Stimulated activated CD8-positive, alpha-beta memory T cell treated with anti-CD3 and anti-CD28 coated beads, Interleukin-12 subunit alpha, Interleukin-12 subunit beta, amount 100 ng/mL, for 24 hours (primary cell): ENCODE measurements around the gene SRGAP2C.
"Not testable (repeated sequence)": the region's sequence is repeated elsewhere in the genome, so short reads cannot be mapped to it uniquely, and the experiment has no call there.

Experiments used
- DNase-seq: peaks from one replicate; pipeline ENCODE4 v3.0.0-alpha.2; 2020; ENCODE audit errors: extremely low read depth

SRGAP2C gene

DNA sequence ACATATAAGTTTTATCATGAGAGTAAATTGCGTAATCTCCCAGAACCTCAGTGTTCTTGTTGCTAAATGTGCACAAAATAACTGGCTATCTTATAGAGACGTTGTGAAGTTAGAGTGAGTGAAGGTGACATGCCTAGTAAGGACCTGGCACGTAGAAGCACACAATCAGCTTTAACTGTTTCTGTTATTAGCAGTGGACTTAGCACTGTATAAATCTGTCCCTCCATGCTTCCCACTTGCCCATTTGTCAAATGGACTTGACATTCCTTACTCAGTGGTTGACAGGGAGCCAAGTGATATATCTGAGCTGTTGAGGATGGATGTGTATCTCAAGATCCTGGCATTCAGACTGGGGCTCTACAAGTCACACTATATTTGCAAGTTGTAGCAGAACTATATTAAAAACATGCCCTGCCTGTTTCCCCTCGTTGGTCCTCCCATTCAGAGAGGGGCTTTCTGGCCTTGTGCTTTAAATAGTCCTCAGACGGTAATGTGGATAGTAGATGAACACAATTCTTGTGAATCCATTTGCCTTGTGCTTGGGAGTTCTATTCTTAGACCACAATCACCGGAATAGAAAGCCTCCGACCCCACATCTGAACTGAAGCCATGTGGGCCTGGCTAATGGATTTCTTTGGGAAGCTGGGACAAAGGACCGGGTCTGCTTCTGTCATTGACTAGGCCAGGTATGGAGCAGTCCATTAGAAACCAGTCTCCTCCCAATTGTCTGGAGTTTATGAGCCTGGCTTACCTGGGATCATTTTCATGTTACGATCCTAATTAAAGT lies 43.0 kb downstream of the SRGAP2C start:
- DNase-seq, result not testable (repeated sequence)

DNA sequence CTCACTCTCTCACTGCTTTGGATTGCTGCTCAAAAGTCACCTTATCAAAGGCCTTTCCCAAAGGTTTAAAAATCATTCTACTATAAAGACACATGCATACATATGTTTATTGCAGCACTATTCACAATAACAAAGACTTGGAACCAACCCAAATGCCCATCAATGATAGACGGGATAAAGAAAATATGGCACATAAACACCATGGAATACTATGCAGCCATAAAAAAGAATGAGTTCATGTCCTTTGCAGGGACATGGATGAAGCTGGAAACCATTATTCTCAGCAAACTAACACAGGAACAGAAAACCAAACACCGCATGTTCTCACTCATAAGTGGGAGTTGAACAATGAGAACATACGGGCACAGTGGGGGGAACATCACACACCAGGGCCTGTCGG lies 45.9 kb downstream of the SRGAP2C start:
- not testable (repeated sequence) for DNase-seq

DNA sequence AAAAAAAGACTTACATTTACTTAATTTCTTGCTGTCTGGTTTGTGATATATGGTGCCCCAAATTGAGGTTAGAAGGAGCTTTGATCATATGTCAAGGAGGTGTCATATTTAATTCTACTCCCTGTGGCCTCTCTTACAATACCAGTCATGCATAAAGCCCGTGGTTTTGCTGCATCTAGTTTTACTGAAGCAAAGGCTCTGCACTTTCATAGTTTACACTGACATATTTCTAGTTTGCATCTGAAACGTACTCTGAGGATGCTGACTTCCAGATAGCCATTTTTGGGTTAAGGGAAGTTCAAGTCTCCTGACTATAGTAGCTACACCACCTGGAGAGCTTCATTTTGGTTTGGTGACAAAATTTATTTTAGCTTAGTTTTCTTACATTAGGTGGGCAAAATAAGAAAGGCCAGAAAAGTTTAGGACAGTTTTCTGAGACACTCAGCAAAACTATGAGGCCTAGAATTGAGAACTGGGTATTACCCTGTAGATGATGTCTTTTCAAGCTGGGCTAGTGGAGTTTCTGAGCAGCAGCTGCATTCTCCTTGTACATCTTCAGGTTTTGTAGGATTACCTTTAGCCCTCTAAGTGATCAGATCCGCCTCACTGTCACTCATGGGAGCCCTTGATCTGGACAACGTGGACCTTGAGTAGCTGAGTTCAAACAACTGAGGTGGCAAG lies 47.8 kb downstream of the SRGAP2C start:
- DNase-seq, result not testable (repeated sequence)

DNA sequence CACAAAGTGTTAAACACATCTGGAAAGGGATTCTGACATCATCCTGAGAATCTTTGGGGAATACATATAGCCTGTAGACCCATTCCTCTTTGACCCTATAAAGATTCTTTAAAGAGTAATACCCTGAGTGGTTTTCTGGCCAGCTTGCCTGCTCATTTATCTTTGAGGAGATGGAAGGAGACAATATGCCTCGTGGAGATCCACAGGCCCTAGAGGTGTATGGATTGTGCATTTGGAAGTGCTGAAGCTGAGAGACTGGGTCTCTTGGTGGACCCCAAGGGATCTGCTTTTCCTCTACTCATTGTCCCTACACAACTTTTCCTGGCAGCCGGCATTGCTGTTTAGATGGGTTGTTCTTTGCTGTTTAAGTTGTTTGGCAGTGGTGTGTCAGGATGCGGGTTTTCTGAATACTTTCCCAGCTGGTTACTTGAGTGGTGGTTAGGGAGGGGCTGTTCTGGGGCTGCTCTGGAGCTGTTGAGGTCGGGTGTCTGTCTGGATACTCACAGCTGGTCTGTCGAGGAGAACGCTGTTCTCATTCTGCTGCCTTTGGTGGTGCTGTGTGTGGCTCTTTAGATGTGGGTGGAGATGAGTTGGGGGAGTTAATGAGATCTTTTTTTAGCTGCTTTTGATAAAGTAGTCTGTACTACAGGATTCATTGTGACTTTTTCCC lies 49.5 kb downstream of the SRGAP2C start:
- DNase-seq, result not testable (repeated sequence)

GRCh38 chr1:121238384-121238783 lies 53.6 kb downstream of the SRGAP2C start:
- not testable (repeated sequence) for DNase-seq

DNA sequence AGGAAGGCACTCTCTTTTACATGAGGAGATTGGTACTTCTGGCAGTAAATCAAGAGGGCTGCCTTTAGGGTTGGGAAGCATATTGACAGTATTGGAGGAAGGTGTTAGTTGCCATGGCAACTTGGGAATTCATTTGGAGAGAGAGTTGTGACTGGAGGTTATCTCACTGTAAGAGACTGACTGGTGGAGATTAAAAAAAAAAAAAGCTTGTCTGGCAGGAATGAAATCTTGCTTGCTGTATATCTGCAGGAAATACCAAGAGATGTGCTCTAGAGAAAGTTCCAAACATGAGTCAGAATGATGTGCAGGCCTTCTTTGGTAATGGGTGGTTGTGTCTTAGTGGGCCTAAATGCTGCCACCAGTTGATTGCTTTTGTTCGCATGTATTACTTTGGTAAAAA lies 59.1 kb downstream of the SRGAP2C start:
- not testable (repeated sequence) for DNase-seq

GRCh38 chr1:121246399-121246798 lies 61.6 kb downstream of the SRGAP2C start:
- DNase-seq, result not testable (repeated sequence)

GRCh38 chr1:121252656-121253055 lies 67.9 kb downstream of the SRGAP2C start:
- not testable (repeated sequence) for DNase-seq

GRCh38 chr1:121254618-121255017 lies 69.8 kb downstream of the SRGAP2C start:
- DNase-seq, result not testable (repeated sequence)

- not testable (repeated sequence) for DNase-seq
Measured at GRCh38 chr1:121257632-121258031, 72.9 kb downstream of the SRGAP2C start.

GRCh38 chr1:121258134-121258533 lies 73.4 kb downstream of the SRGAP2C start:
- DNase-seq, result not testable (repeated sequence)

DNA sequence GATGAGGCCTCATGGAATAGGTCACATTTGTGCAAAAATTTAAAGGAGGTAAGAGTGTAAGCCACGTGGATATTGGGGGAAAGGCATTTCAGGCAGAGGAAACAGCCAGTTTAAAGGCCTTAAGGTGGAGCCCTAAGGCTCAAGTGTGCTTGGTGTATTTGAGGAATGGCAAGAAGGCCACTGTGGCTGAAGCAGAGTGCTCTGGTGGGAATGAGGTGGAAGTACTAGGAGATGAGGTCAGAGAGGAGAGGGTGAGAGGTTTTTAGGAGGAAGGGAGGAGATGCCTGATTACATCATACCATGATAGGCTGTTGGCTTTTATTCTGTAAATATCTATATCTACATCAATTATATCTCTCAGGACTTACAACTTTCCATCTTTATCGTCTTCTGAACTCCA lies 75.4 kb downstream of the SRGAP2C start:
- not testable (repeated sequence) for DNase-seq

GRCh38 chr1:121262163-121262562 lies 77.4 kb downstream of the SRGAP2C start:
- DNase-seq, result not testable (repeated sequence)

- not testable (repeated sequence) for DNase-seq
Measured at GRCh38 chr1:121263789-121264244, 79.0 kb downstream of the SRGAP2C start.

- not testable (repeated sequence) for DNase-seq
Measured at GRCh38 chr1:121267072-121267471, 82.3 kb downstream of the SRGAP2C start.

DNA sequence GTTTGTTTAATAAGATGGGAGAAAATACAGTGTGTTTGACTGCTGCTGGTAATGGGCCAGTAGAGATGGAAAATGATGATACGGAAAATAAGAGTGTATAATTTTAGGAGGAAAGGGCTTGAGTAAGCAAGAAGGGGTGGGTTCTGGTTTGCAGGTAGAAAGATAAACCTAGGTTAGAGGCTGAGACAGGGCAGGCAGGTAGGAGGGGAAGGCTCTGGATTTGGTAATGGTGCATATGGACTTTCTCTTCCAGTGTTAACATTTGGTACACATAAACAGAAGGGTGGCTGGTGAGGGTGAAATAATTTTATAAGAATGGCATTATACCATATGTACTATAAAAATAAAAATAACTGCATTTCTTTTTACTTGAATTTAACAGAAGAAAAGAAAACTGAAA lies 84.5 kb downstream of the SRGAP2C start:
- not testable (repeated sequence) for DNase-seq

- DNase-seq, result not testable (repeated sequence)
Measured at GRCh38 chr1:121269973-121270372, 85.2 kb downstream of the SRGAP2C start.

DNA sequence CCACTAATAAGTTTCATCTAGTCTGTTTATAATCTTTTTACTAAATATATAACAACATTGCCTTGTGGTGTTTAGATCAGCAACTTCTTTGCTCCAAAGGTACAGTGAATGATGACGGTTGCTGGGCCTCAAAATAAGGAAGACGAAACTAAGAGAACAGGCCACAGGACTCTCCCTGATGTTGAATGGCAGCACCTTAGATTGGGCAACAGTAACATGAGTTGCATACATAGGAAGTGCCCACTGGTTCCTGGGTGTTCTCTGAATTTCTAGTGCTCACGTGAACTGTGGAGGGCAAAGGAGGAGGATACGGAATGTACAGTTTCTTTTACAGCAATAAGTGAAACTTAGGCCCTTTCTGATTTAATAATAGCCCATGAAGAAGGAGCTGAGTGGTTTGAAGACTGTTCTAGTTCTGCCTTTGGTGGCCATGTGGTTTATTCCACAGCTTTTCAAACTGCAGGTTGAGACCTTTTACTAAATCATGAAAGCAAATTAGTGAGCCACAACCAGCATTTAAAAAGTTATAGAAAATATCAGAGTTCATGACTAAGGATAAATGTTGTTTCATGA lies 86.5 kb downstream of the SRGAP2C start:
- not testable (repeated sequence) for DNase-seq

DNA sequence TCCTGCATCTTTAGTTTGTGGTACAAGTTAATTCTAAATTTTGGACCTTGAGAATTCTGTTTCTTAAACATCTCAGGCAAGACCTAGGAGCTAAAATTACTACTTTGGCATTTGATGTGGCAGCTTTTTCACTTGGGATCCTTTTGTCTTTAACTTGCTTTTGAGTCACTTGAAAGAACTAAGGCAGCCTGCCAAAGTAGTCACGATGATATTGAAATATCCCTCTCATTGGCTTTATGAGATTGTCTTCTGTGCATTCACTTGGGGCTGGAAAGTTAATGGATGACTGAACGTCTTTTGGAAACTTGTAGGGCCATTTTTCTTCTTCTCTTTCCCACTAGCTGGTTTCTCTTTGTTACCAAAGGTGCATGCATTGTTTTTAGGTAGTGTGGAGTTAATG lies 90.7 kb downstream of the SRGAP2C start:
- DNase-seq, result not testable (repeated sequence)

DNA sequence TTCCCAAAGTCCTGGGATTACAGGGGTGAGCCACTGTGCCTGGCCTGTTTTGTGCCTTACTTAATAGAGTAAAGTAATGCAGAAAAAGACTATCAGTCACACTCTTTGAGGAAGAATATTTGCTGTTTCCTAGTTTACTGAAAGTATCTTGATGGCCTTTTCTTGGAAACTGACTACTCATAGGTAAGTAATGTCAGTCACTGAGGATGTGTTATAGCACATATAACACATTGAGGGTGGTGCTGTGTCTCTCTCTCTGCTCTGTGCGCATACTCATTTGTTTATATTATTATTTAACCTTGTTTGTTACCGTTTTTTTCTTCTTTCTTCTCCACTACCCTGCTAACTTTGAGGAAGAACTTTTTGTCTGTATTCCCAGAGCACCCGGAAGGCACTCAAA lies 93.4 kb downstream of the SRGAP2C start:
- not testable (repeated sequence) for DNase-seq

DNA sequence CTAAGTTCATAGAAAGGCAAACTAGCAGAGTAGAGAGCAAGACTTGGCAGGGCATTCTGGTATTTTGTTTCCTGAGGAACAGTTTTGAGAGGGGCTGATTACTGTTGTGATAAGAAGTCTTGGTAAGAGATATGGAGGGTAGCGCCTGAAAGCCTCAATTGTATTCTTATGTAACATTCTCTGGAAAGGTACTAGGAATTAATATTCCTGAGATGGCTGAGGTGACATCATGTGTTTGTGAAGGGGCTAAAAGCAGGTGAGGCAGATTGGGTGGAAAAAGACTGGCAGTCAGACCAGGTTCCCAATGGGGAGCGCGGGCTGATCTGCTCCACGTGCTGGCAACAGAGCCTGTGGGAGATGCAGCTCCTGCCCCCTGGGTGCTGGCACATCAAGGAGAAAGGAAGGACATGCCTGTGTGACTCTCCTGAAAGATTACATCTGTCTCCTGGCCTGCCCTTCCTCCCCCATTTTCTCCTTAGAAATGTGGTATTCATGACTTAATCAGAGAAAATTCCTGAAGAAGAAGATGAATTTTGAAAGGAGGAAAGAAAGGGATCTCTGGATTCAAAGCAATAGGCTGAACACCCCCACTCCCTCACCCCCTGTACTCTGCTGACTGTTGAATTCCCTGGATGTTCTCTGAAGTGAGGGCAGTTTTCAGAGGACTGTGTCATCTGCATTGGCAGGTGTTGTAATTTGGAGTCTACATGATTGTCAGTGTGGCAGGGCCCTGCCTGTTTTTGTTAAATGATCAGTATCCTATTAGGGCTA lies 94.2 kb downstream of the SRGAP2C start:
- not testable (repeated sequence) for DNase-seq
